Measurements from ENCODE around the gene GRM7.

The GRM7 gene

DNA sequence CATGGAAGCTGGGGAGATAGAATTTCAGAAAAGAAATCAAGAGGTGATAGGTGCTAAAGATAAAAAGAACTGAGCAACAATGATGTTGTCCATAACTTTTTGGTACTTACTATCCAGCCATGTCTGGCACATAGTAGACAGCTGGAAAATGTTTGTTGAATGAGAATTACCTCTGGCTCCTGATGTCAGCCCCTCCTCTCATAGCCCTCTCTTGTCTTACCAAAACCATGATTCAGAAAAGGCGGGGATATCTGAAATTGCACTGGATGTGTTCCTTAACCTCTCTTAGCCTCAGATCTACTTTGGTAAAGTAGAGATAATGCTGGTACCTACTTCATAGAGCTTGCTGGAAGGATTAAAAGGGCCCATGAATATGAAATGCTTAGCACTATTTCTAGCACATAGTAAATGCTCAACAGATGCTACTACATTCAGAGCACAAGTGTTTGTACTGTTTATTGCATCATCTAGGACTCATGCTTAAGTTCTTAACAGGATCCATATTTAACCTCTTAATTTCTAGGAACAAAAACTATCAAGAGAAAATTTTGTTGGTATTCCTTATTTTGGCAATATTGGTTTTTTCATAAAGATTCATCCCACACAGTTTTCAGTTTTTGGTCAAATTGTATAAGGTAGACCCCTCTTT lies 859.9 kb downstream of the GRM7 start:
- no peak for DNase-seq (ENCODE audit: low read depth)

DNA sequence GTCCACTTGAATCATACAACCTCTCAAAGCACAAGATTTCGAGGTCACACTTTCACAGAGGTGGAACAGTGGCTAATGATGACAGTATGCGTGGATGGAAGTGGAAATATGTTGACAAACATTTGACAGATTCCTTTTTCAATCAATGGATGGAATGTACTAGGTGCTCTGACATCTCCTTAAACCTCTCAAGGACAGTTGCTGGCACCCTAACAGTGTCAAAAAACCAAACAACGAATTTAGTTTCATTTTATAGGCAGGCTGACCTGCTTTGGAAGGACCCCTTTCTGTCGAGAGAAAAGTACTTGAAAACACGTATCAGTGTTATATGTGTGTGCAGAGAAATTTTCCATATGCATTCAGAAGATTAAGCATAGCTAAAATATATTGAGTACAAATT lies 861.0 kb downstream of the GRM7 start:
- no peak for DNase-seq (ENCODE audit: low read depth)

DNA sequence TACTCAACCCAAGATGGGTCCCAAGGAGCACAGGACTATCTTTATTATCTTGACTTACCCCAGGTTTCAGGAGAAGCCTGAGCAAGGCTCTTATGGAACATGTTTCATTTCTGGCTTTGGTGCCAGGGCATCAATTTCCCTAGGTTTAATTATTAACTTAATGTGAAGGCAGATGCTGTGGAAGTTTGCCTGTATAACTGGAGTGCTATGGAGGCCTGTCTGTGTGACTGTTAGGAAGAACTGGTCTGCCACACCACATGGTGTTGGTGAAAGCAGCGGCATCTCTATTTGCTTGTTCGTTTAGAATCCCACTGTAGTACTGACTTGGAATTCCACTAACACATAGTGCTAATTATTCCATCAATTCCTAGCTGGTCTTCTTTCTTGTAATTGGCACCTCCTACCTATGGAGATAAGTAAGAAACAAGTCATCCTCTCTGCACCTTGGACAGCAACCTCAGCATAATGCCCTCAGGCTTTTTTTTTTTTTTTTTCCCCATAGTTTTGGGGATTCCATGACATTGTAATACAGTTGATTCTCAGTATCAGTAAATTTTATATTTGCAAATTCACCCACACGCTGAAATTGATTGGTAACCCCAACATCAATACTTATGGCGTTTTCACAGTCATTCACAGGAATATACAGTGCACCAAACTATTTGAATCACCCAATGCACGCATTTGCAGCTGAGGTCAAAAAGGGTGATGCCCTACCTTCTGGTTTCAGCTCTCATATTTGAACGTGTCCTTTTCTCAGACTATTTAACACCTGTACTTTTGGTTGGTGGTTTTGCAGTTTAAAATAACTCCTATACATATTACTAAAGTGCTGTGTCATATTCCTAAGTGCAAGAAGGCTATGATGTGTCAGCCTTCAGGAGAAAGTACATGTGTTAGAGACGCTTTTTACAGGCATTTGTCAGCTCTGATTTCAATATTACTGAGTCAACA lies 867.9 kb downstream of the GRM7 start:
- no peak for DNase-seq (ENCODE audit: low read depth)

DNA sequence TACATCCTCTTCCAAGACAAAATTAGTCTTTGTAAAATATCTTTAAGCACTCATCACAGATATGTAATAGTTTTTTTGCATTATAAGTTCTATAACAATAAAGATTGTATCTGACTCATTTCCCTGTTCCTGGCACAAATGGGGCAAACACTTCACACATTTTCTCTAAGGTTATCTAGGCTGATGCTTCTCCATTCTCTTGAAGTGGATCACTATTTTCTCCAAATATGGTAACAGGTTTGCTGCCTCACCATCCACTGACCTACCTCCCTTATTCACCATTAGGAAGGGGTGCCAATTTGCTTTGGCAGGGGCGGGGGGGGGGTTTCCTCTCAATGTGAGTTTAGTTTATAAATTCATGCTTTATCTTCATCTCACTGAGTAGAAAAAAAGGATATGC lies 873.0 kb downstream of the GRM7 start:
- DNase-seq (ENCODE audit: low read depth) = no peak

DNA sequence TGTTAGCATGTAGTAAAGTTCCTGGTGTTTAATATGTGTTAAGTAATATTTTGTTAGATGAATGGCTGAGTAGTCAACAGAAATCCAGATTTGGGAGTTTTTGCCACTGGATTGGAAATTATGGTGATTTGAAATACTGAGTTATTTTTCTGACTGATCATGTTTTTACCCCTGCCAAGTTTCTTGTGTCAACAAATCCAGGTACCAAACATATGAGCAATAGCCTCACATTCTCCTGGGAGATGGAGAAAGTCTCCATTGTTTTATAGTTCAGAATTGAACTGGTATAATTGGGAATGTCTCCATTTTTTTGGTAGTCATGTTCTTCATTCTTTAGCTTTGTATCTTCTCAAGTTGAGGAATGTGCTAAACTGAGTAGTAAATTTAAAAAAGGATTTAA lies 873.5 kb downstream of the GRM7 start:
- no peak for DNase-seq (ENCODE audit: low read depth)

DNA sequence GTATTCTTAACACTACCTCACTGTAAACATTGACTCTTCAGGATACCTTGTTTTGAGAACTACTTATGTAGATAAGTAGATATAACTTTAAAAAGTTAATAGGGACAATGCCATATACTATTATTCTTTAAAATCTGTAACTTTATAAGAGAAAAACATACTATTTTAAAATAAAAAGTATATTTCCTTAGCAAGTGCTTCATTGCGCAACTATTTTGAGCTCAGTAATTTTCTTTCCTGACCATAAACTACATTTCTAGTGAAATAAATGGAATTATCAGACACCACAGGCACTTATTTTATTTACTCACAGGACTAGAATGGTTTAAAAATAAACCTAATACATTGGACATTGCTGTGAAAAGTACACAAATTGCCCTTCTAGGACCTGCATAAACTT lies 876.3 kb downstream of the GRM7 start:
- no peak for DNase-seq (ENCODE audit: low read depth)

DNA sequence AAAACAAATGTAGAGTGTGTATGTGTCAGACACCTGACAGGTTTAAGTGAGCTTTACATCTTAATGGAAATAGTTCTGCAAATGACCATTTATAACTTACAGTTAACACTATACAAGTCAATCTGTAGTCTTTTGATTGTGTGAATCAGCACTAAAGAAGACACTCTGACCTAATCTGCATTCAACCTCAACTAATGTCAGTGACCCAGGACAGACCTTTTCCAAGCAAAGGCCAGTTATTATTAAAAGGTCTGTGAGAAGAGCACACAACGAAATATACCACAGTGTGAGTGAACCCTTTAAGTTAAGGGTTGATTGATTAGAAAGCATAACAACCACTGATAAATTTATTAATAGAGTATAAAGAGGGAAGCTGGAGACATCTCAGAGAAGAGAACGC lies 878.8 kb downstream of the GRM7 start:
- no peak for DNase-seq (ENCODE audit: low read depth)

DNA sequence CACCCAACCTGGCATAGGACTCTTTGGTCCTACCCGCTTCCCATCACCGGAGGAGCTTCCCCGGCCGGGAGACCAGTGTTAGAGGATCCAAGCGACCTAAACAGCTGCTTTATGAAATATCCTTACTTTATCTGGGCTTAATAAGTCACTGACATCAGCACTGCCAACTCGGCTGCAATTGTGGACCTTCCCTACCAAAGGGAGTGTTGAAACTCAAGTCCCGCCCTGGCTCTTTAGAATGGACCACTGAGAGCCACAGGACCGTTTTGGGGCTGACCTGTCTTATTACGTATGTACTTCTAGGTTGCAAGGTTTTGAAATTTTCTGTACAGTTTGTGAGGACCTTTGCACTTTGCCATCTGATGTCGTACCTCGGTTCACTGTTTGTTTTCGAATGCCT lies 879.5 kb downstream of the GRM7 start:
- no peak for DNase-seq (ENCODE audit: low read depth)

DNA sequence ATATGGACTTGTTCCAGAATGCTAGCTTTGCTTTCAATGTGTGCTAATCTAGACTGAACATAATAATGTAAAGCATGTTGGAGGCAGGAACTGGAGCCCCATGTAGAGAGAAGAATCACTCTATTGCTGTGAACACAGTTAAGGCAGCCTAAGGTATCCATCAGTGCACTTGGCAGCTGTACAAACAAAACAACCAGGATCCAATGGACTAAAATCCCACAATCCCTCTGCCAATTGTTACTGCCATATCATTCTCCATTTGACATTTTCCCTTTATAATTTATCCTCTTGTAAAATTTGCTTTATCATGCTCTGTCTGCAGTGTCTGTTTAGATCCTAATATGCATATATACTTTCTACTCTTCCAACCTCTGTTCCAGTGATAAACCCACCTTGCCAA lies 883.9 kb downstream of the GRM7 start:
- no peak for DNase-seq (ENCODE audit: low read depth)

DNA sequence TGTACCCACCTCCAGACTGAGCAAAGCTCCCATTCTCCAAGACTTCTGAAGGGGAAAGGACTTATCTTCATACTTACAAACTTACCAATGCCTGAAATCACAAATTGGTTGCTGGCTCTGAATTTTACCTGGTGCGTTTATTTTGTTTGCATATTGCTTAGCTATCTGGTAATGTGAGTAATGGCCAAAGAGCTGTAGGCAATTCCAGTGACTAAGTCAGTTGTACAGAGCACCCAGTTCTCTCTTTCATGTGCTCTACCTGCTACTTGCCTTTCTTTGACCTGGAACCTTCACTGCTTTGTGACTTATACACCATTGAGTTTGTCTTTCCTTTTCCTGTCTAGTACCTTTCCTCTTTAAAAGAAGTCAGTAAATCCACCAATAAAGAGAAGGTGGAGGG lies 884.8 kb downstream of the GRM7 start:
- DNase-seq (ENCODE audit: low read depth) = no peak

DNA sequence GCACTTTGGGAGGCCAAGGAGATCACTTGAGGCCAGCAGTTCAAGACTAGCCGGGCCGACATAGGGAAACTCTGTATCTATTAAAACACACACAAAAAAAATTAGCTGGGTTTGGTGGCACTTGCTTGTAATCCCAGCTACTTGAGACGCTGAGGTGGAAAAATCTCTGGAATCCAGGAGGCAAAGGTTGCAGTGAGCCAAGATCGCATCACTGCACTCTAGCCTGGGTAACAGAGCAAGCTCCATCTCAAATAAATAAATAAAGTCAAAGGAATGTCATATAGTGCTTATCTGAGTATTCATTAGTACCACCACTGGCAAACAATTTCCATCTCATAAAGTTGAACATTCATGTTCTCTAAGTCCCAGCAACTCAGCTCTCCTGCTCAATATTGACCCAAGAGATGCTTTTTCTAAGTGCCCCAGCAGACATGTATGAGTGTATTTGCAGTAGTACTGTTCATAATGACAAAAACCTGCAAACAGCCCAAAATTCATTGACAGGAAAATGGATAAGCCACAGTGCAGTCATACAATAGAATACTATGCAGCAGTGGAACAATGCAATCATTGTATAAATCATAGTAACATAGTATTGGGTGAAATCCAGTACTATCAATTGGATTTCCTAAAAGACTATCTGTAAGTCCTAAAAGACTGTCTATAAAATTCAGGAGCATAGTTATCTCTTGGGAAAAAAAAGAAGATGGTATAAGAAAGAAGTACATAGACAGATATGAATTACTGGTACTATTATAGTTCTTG lies 889.2 kb downstream of the GRM7 start:
- DNase-seq (ENCODE audit: low read depth) = no peak

DNA sequence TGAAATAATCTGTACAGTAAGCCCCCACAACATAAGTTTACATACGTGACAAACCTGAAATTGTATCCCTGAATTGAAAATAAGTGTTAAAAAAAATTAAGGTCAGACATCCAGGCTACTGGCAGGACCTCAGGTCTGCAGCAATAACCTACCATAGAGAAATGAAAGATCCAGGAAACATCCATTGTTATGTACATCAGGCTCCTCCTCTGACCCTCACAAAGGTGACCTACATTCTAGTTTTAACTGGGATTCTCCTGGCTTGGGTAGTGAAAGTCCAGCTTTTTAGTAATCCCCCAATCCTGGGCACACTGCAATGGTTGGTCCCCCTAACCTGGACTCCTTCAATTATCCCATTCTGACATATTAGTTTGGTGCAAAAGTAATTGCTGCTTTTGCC lies 891.1 kb downstream of the GRM7 start:
- no peak for DNase-seq (ENCODE audit: low read depth)

DNA sequence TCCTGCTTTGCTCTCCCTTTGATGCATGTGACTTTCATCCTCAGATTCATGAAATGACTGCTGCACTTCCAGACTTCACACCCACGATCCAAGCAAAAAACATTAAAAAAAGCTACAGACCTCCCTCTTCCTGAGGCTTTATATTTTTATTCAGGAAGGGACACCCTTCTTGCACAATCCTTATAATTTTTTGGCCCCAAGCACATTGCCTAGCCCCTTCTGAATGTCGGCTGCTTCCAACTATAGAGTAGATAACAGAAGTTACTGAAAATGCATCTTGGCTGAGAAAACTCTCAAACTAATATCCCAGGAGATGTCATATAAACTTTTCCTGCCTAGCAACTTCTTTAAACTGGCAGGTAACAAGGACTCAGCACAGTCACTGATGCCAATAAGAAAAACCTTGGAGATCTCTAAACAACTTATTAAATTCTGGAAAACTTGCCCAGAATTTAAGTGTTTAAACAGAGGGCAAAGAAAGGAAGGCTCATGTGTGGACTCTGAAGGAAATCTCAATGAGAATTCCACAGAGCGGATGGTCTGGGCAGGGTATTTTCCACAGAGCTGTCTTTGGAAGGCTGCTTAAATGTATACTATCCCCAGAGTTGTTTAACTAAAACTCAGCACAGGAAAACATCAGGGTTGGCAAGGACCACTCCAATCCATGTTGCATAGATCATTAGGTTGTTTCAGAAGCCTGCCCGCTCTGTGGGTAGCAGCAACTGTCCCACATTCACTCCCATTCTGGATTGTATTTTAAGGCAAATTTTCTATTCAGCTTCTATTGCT lies 893.9 kb downstream of the GRM7 start:
- no peak for DNase-seq (ENCODE audit: low read depth)

DNA sequence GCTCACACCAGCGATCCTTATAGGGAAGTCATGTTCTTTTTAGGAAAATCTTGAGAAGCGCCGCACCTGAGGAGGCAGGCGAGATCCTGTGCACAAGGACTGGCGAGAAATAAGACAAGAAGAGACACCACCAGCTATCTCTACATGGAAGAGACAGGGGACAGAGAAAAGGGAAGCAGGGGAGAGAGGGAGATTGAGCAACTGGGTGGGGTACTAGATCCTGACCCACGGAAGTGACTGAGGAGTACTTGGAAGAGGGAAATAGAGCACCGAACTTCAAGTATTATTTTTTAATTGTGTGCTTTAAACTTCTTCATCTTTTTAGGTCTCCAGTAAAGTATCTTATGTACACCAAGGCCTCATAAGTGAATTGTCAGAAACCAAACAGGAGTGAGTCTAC lies 898.7 kb downstream of the GRM7 start:
- DNase-seq (ENCODE audit: low read depth) = no peak

DNA sequence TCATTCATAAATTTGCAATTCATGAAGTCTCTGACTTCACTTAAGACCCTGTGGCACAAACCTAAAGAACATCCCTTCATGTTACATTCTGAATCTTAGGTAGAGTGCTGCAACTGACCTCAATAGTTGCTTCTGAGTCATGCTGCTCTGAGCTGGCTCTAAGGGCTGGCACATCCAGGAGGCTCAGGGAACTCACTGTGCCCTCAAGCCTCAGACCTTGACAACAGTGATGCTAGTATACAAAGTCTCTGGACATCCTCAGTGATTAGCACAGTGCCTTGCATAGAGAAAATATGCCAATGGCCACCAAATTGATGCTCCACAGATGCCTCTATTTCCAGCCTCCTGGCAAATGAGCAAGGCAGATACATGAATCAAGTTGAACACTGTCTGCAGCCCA lies 899.8 kb downstream of the GRM7 start:
- no peak for DNase-seq (ENCODE audit: low read depth)

DNA sequence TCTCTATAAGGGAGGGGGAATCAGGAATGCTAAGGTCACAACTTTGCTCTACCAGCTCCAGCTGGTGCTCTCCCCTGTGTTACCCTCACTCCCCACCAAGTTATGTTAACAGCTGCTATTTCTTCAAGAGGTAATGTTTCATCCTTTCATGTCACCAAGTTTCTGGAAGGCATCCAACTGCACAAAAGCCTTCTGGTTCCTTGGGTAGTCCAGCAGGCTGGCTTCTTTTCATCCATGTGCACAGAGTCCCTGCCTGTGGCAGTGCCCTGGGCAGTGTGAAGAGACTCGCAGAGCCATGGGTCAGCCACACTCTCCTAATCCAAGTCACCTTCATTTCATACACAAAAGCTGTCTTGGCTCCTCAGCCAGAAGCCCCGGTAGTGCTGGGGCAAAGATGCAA lies 903.2 kb downstream of the GRM7 start:
- DNase-seq (ENCODE audit: low read depth) = no peak

DNA sequence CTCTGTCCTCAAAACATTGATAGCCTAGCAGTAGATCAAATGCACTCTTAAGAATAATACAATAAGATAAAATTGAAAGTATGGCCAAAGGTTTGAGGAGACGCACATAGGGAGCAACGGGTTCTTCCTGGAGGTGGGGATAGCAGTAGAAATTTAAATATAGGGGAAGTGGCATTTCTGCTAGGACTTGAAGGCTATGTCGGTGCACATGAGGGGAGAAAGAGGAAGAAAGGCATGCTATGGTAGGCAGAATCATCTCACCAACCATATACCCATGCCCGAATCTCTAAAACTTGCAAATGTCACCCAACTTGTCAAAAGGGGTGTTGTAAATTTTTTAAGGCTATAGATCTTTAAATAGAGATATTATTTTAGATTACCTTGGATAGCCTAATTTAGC lies 905.6 kb downstream of the GRM7 start:
- DNase-seq (ENCODE audit: low read depth) = no peak

DNA sequence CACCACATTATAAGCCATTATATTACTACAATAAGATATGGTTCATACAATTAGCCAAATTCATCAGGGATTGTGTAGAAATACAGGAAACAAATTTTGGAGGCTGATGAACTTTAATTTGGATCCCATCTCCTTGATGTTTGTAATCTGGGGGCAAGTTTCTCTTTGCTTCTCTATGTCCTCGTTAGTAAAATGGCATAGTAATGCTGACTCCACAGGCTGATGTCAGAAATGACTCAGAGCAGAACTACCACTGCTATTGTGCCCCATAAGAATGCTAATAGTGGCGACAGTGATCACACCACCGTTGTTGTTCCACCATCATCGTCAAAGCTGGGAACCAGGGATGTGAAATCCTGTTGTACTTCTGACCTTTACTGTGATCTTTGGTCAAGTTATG lies 918.4 kb downstream of the GRM7 start:
- DNase-seq (ENCODE audit: low read depth) = no peak

DNA sequence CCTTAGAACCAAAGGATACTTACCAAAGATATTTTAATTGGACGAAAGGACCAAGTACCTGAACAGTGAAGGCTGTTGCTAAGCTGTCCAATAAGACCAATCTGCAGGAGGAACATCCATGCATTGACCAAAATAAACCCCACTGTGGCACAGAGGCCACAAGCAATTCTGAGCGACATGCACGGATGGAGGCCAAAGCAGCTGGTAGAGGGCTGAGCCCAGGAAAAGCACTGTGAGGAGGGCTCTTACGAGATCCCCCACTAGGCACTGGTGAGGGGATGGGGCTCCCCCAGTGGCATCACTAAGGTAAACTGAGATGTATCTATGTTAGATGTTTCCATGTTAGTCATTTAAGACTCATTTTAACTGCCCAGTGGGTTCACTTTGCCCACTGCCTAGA lies 920.5 kb downstream of the GRM7 start:
- no peak for DNase-seq (ENCODE audit: low read depth)

DNA sequence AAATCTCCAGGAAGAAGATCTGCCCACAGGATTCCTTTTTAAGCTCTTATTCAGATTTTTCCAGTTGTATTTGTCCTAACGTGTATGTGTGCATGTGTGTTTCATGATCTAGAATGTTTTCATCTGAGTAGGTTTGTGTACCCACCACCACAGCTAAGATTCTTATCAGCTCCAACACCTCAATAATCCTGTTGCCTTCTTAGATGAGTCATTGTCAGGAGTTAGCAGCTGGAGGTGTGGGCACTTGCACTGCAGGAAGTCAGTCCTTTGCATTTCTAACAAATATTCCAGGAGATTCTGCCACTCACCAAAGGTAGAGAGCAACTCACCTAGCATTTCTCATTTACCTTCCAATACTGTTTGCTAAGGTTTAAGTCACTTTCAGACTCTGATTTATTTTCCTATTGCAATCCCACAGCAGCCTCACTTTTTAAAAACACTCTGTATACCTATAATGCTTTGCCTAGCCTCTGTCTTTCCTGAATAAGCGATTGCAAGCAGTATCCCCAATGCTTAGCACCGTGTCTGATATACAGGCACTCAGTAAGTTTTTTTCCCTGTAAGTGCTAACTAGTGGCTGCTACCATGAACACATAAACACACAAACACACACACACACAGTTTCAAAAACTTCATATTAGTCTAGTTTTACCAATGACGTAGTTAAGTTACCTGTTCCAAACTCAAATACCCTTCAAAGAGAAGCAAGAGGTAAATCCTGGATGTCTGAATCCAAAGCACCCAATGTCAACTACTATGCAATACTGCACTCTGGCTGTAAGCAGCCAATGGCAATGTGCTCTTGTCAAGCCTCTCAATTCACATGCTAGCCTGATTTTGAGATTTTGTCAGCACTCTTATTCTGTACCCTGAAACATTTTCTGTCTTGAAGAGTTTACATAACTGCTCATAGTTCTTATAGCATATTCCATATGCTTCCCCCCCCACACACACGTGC lies 927.2 kb downstream of the GRM7 start:
- no peak for DNase-seq (ENCODE audit: low read depth)

DNA sequence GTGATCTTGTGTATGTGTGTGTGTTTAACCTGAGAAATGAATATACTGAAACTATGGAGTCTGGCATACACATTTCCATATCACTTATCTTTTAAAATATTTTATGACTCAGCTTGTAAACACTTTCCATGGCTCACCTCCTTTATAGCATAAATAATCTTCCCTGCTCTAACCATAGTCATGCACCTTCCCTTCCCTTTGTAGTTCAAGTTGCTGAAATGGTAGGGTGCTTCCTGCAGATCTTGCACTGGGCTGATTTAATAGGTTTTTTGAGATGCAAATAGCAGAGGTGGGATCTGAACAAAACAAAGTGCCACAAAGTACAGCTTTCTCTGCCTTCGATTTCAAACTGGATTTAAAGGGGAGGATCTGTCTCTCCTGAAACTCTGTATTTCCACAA lies 928.0 kb downstream of the GRM7 start:
- DNase-seq (ENCODE audit: low read depth) = no peak
